ENCODE data around the gene SPRY4. TPM values are rescaled to one million over a fixed set of nuclear protein-coding genes. Genes with fewer than 3 reads are reported as not detected.

SPRY4 gene
- total and polyA plus RNA-seq, 2 of the 4 experiments (the other 2 are of a cell fraction), result 8.4 to 21.0 TPM

DNA sequence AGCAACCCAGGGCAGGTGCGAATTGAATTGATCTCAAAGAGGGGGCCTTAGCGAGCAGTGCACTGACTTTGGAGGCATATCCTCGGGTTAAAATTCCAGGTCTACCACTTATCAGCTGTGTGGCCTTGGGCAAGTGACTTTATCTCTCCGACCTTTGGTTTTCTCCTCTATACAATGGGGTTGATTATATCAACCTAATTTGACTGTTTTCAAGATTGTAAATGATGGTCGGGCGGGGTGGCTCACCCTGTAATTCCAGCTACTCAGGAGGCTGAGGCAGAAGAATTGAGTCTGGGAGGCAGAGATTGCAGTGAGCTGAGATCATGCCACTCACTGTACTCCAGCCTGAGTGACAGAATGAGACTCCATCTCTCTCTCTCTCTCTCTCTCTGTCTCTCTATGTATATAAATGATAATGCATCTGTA lies 18.7 kb downstream of the SPRY4 start:
- dilution Hi-C loops (cut with HindIII; ENCODE audit: low sequenced_read_pairs, unreplicated experiment) (no loop called here), in situ Hi-C loops (cut with MboI; ENCODE audit: low sequenced_read_pairs) (no loop called here), intact Hi-C loops (cut with micrococcal nuclease) (no loop called here)
- no peak overlapping the region for H2BK20ac ChIP-seq (ENCODE audit: low read depth, low read length)
- H3K36me3 ChIP-seq (ENCODE audit: control insufficient read depth, insufficient read depth, low read length), result peaks cover 15% of the 10 kb centered on the region
- no peak overlapping the region for H4K5ac ChIP-seq (ENCODE audit: low read depth, low read length)
- ATAC-seq (ENCODE audit: low read depth), result no peak
- H4K20me1 ChIP-seq (ENCODE audit: insufficient read depth, low read length), result peaks cover 47% of the 10 kb centered on the region
- peaks cover 32% of the 10 kb centered on the region for H3K9me1 ChIP-seq (ENCODE audit: insufficient read depth, low read length)
- no peak overlapping the region for H3K14ac ChIP-seq (replicated peaks; ENCODE audit: low read depth, low read length)
- H3K4me2 ChIP-seq (ENCODE audit: low read depth, low read length), result no peak overlapping the region
- H3K4me3 ChIP-seq (ENCODE audit: insufficient read depth, low read depth, low read length), result no peak overlapping the region
- H3K18ac ChIP-seq (ENCODE audit: low read depth, low read length), result no peak overlapping the region
- no peak overlapping the region for H3K56ac ChIP-seq (ENCODE audit: extremely low read depth, insufficient read depth, low read length)
- no peak overlapping the region for H2BK15ac ChIP-seq (ENCODE audit: low read depth, low read length)
- H3K4ac ChIP-seq (ENCODE audit: low read depth, low read length), result no peak overlapping the region
- no peak overlapping the region for H4K8ac ChIP-seq (ENCODE audit: low read depth in 2 of 2, low read length in 2 of 2)
- H2AK5ac ChIP-seq (ENCODE audit: low read depth, low read length), result no peak overlapping the region
- TF ChIP-seq RCOR1 (IDR thresholded peaks at IDR 0.05; ENCODE audit: insufficient replicate concordance, low read length) (no peak), MAZ (IDR thresholded peaks at IDR 0.05; ENCODE audit: borderline replicate concordance, low read depth, low read length) (no peak), FOS (IDR thresholded peaks at IDR 0.05; ENCODE audit: low read depth, low read length) (no peak), POLR2A (IDR thresholded peaks at IDR 0.05; ENCODE audit: low read depth, low read length) (no peak), CHD1 (IDR thresholded peaks at IDR 0.05; ENCODE audit: low read depth, low read length) (no peak), MAFK (IDR thresholded peaks at IDR 0.05; ENCODE audit: low read depth, low read length) (no peak), NFE2L2 (IDR thresholded peaks at IDR 0.05; ENCODE audit: low read depth, low read length) (no peak)
- no peak overlapping the region for H3K9ac ChIP-seq (ENCODE audit: low read depth, low read length)
- no peaks in the 10 kb centered on the region for H3K9me3 ChIP-seq (ENCODE audit: control insufficient read depth, insufficient read depth, low read length)
- no peak overlapping the region for H4K91ac ChIP-seq (ENCODE audit: insufficient read depth, low read depth, low read length)
- WGBS, 2 experiments (ENCODE audit: extremely low coverage in 2 of 2, insufficient read length in 1 of 2), result no CpG with 5 or more reads among the region's 6 CpGs
- H2BK5ac ChIP-seq (ENCODE audit: low read depth, low read length, poor library complexity, severe bottlenecking), result no peak overlapping the region
- peaks cover 39 to 94% of the 10 kb centered on the region in 2 experiments for H3K79me1 ChIP-seq (ENCODE audit: low read depth in 1 of 2, low read length in 2 of 2)
- no peak overlapping the region for H3K27ac ChIP-seq (ENCODE audit: insufficient read depth, low read length)
- no peak overlapping the region for H2AK9ac ChIP-seq (replicated peaks; ENCODE audit: low read depth, low read length, poor library complexity)
- no peaks in the 10 kb centered on the region for H3K27me3 ChIP-seq (ENCODE audit: control insufficient read depth, insufficient read depth, low read length)
- no peak overlapping the region for H2BK120ac ChIP-seq (ENCODE audit: low read depth, low read length)
- H2AFZ ChIP-seq (replicated peaks; ENCODE audit: low read length, poor library complexity), result no peak overlapping the region
- BruUV-seq (replicated peaks), result no TSS peak
- peaks cover 22% of the 10 kb centered on the region for H3K4me1 ChIP-seq (ENCODE audit: control insufficient read depth, insufficient read depth, low read length)
- H3K23ac ChIP-seq (ENCODE audit: low read depth, low read length), result no peak overlapping the region
- CTCF ChIA-PET, result no interaction called here
- POLR2A ChIA-PET (ENCODE audit: unreplicated experiment), result no interaction called here
- no peak for DNase-seq

Measured in IMR-90 (cell line).